SIG-M5 (cell line): ENCODE measurements around the gene TACR1.

ENCODE experiments used
- DNase-seq: peaks from one replicate; lab custom pipeline; 2025; lab: John Stamatoyannopoulos, UW

Gene TACR1

GRCh38 chr2:75047189-75047991 is 151.9 kb downstream of the TACR1 start:
- no peak for DNase-seq

- DNase-seq, result no peak
Measured at GRCh38 chr2:75045526-75046050, 153.7 kb downstream of the TACR1 start.

GRCh38 chr2:75044291-75044690 is 155.0 kb downstream of the TACR1 start:
- no peak for DNase-seq

GRCh38 chr2:75042823-75043222 is 156.5 kb downstream of the TACR1 start:
- DNase-seq, result no peak

- DNase-seq, result no peak
Measured at GRCh38 chr2:75041731-75042600, 157.4 kb downstream of the TACR1 start.

GRCh38 chr2:75041226-75041625 is 158.1 kb downstream of the TACR1 start:
- no peak for DNase-seq

- DNase-seq, result no peak
Measured at GRCh38 chr2:75035444-75036353, 163.6 kb downstream of the TACR1 start.

GRCh38 chr2:75033516-75033915 is 165.8 kb downstream of the TACR1 start:
- no peak for DNase-seq

GRCh38 chr2:75031906-75032803 is 167.2 kb downstream of the TACR1 start:
- DNase-seq, result no peak

- no peak for DNase-seq
Measured at GRCh38 chr2:75031171-75031570, 168.1 kb downstream of the TACR1 start.

- DNase-seq, result no peak
Measured at GRCh38 chr2:75030218-75031009, 168.9 kb downstream of the TACR1 start.

GRCh38 chr2:75027886-75028285 is 171.4 kb downstream of the TACR1 start:
- DNase-seq, result no peak

GRCh38 chr2:75025633-75026380 is 173.5 kb downstream of the TACR1 start:
- DNase-seq, result no peak

- no peak for DNase-seq
Measured at GRCh38 chr2:75025216-75025615, 174.1 kb downstream of the TACR1 start.

GRCh38 chr2:75023666-75024455 is 175.5 kb downstream of the TACR1 start:
- no peak for DNase-seq

- DNase-seq, result no peak
Measured at GRCh38 chr2:75022516-75022915, 176.8 kb downstream of the TACR1 start.

- DNase-seq, result no peak
Measured at GRCh38 chr2:75021672-75022071, 177.6 kb downstream of the TACR1 start.

- DNase-seq, result no peak
Measured at GRCh38 chr2:75020476-75020875, 178.8 kb downstream of the TACR1 start.
